Measurements from ENCODE around the gene CPZ.

DNA sequence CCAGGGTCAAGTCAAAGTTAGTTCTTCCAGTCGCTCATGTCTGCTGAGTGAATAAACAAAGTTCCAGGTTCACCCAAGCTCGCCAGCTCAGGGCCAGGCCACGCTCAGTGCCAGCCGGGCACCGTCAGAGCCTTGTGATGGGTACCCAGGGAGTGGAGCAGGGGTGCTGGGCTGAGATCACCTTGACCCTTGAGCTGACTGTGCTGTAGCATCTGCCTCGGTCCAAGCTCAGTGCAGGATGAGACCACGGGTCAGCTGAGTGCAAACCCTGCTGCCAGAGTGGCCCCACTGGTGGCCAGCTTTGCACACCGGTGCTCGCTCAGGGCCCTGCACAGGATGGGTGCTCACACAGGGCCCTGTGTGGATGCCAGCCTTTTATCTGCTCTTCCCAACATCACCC lies 4.3 kb downstream of the CPZ start:
- TF ChIP-seq HOXC10 (CRISPR knock-in tag; IDR thresholded peaks at IDR 0.05) = no peak
- no peak for TF ChIP-seq SP3 (tag by site-specific recombination; IDR thresholded peaks at IDR 0.05)
- TF ChIP-seq BCL11A (tag by site-specific recombination; IDR thresholded peaks at IDR 0.05; ENCODE audit: low read depth) = no peak
- TF ChIP-seq CTCF (tag by site-specific recombination; IDR thresholded peaks at IDR 0.05) = no peak
- TF ChIP-seq ZNF529 (tag by site-specific recombination; IDR thresholded peaks at IDR 0.05; ENCODE audit: insufficient replicate concordance) = no peak
- TF ChIP-seq ZNF114 (tag by site-specific recombination; IDR thresholded peaks at IDR 0.05) = no peak
- TF ChIP-seq ZNF670 (tag by site-specific recombination; IDR thresholded peaks at IDR 0.05; ENCODE audit: low read depth) = no peak
- TF ChIP-seq ZNF274 (IDR thresholded peaks at IDR 0.05; ENCODE audit: low read length) = no peak
- no peak for TF ChIP-seq ZNF274 (tag by site-specific recombination; IDR thresholded peaks at IDR 0.05; ENCODE audit: borderline replicate concordance)
- no peak for TF ChIP-seq MZF1 (tag by site-specific recombination; IDR thresholded peaks at IDR 0.05; ENCODE audit: borderline replicate concordance)
- no peak for TF ChIP-seq ZNF2 (tag by site-specific recombination; IDR thresholded peaks at IDR 0.05)

Data from HEK293 (cell line).